Measurements from ENCODE around the gene S1PR4.
"Not testable (repeated sequence)": the region's sequence is repeated elsewhere in the genome, so short reads cannot be mapped to it uniquely, and the experiment has no call there.

S1PR4 gene

GRCh38 chr19:3153286-3154230, 25.0 kb upstream of the S1PR4 start:
- no peak for DNase-seq

- DNase-seq = not testable (repeated sequence)
Measured at GRCh38 chr19:3154447-3154846, 24.1 kb upstream of the S1PR4 start.

- DNase-seq = no peak
Measured at GRCh38 chr19:3154957-3155736, 23.4 kb upstream of the S1PR4 start.

- DNase-seq = no peak
Measured at GRCh38 chr19:3157096-3157845, 21.3 kb upstream of the S1PR4 start.

- no peak for DNase-seq
Measured at GRCh38 chr19:3159565-3159964, 19.0 kb upstream of the S1PR4 start.

- DNase-seq = no peak
Measured at GRCh38 chr19:3160219-3160618, 18.4 kb upstream of the S1PR4 start.

GRCh38 chr19:3161453-3161852, 17.1 kb upstream of the S1PR4 start:
- no peak for DNase-seq

- DNase-seq = no peak
Measured at GRCh38 chr19:3162418-3163229, 15.9 kb upstream of the S1PR4 start.

- DNase-seq = peak; percentile 1
Measured at GRCh38 chr19:3163230-3163886, 15.2 kb upstream of the S1PR4 start.

GRCh38 chr19:3163943-3164342, 14.6 kb upstream of the S1PR4 start:
- DNase-seq = no peak

- no peak for DNase-seq
Measured at GRCh38 chr19:3167533-3168272, 10.9 kb upstream of the S1PR4 start.

GRCh38 chr19:3171894-3172672, 6.5 kb upstream of the S1PR4 start:
- no peak for DNase-seq

- DNase-seq = not testable (repeated sequence)
Measured at GRCh38 chr19:3172673-3173000, 5.9 kb upstream of the S1PR4 start.

- DNase-seq = no peak
Measured at GRCh38 chr19:3175781-3176714, 2.5 kb upstream of the S1PR4 start.

GRCh38 chr19:3176715-3177501, 1.7 kb upstream of the S1PR4 start:
- no peak for DNase-seq

- no peak for DNase-seq
Measured at GRCh38 chr19:3178973-3179738, 587 bp downstream of the S1PR4 start.

GRCh38 chr19:3179739-3180293, 1.2 kb downstream of the S1PR4 start:
- DNase-seq = no peak

Data from NCI-H2081 treated with DMSO at 0.1 percent for 48 hours (cell line).